AG10803 (cell line): Measurements from ENCODE around the gene DNAJC30.

ENCODE experiments used
- DNase-seq: peaks from one replicate; pipeline ENCODE4 v3.0.0; 2010; ENCODE audit warnings: low read depth
- H3K4me3 ChIP-seq: 2 replicates; pipeline ENCODE4 v1.5.1; 2011; ENCODE audit warnings: mild to moderate bottlenecking, low read length, control low read depth
- TF ChIP-seq, protein P1 (sequence below): conservative IDR thresholded peaks from 2 replicates; pipeline ENCODE4 v1.5.1; 2011; ENCODE audit warnings: mild to moderate bottlenecking, low read length, control low read depth, inconsistent platforms

Gene DNAJC30

GRCh38 chr7:73706126-73707044 lies 23.1 kb upstream of the DNAJC30 start:
- no peak for DNase-seq
- TF ChIP-seq, protein P1, sequence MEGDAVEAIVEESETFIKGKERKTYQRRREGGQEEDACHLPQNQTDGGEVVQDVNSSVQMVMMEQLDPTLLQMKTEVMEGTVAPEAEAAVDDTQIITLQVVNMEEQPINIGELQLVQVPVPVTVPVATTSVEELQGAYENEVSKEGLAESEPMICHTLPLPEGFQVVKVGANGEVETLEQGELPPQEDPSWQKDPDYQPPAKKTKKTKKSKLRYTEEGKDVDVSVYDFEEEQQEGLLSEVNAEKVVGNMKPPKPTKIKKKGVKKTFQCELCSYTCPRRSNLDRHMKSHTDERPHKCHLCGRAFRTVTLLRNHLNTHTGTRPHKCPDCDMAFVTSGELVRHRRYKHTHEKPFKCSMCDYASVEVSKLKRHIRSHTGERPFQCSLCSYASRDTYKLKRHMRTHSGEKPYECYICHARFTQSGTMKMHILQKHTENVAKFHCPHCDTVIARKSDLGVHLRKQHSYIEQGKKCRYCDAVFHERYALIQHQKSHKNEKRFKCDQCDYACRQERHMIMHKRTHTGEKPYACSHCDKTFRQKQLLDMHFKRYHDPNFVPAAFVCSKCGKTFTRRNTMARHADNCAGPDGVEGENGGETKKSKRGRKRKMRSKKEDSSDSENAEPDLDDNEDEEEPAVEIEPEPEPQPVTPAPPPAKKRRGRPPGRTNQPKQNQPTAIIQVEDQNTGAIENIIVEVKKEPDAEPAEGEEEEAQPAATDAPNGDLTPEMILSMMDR = no peak
- no peak overlapping the region for H3K4me3 ChIP-seq

GRCh38 chr7:73705551-73705920 lies 22.3 kb upstream of the DNAJC30 start:
- TF ChIP-seq, protein P1 = no peak
- DNase-seq = no peak
- no peak overlapping the region for H3K4me3 ChIP-seq

DNA sequence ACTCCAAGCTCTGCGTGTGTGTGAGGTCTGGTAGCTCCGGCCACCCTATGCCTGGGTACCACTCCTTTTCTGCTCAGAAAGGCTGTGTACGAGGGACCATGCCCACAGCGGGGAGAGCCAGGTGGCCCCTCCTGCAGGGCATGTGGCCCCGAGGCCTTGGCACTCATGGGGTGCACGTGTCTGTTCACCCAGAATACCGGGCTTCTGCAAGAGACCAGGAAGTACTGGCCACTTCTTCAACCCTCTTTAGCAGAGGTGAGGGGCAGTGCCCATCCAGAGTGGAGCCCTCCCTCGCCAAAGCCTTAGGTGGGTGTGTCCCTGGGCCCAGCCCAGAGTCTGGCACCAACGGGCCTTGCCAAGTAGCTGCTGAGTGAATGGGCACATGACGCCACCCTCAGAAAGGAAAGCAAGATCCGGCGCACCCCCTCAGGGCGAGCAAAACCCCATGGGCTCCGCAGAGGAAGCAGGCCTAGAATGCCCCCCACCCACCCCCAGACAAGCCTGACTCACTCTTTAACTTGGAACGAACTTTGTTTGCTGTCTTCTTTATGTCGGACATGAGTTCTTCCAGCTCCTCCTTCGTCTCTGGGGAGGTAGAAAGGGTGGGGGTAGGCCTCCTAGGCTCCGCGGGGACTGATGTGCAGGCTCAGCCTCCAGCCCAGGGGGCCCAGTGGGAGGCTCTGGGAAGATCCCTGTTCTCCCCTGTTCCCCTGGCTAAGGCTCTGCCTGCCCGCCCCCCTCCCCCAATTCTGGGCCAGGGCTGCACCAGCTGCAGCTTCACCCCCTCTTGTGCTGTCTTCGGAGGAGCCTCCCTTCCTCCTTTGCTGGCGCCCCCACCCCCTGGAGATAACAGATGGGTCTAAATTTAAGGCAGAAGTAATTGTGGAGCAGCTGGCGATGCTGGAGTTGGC lies 21.6 kb upstream of the DNAJC30 start:
- TF ChIP-seq, protein P1 = no peak
- DNase-seq = no peak
- H3K4me3 ChIP-seq = no peak overlapping the region

DNA sequence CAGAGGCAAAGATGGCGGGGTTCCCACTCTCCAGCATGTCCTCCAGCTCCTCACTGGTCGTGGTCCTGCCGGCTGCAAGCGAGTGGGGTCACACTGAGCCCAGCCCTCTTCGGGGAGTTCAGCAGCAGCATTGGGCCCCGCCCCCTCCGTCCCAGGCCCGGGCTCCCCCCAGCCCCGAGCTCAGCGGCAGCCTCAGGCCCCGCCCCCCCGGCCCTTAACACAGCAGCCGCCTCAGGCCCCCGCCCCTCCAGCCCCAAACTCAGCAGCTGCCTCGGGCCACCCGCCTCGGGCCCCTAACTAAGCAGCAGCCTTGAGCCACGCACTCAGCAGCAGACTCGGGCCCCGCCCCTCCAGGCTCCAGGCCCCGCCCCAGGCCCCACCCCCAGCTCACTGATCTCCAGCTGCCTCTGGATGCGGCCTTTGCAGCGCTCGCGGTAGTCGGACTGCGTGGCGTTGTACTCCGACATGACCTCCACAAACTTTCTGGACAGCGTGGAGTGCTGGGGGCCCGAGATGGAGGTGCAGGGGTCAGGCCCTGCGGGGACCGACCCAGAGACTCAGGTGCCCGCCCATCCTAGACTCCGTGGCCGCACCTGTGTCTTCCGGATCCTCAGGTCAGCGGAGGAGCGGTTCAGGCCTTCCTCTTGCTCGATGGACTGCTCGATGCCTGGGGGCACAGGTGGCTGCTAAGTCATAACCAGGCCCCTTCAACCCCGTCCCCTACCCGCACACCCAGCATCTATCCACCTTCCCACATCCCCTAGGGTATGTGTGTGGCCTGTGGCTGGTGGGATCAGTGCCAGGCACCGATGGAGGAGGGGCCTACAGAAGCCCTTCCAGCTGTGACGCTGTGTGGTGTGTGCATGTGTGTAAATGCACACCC lies 20.7 kb upstream of the DNAJC30 start:
- no peak overlapping the region for H3K4me3 ChIP-seq
- DNase-seq = no peak
- TF ChIP-seq, protein P1 = no peak

DNA sequence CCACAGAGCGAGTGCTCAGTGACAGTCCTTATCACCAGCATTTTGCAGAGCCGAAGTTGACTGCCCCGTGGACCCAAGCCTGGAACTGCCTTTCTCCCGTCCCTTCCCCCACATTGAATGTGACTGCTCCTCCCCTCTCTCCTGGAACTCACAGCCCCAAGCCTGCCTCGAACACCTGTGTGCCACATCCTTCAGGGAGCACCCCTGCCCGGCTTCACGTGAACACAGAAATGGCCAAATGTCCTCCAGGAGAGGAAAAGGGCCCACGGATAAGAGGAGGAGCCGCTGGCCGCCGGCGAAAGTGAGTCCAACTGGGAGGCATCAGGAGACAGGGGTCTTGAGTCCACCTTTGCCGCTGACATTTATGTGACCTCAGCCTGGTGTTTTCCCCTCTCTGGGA lies 20.0 kb upstream of the DNAJC30 start:
- DNase-seq = no peak
- TF ChIP-seq, protein P1 = no peak
- H3K4me3 ChIP-seq = no peak overlapping the region

GRCh38 chr7:73702665-73703064 lies 19.4 kb upstream of the DNAJC30 start:
- TF ChIP-seq, protein P1 = no peak
- no peak for DNase-seq
- no peak overlapping the region for H3K4me3 ChIP-seq
